Ishikawa (cell line): ENCODE results near the gene PPP2R2C.

Experiments
- CEBPB ChIP-seq: IDR thresholded peaks from 2 replicates; pipeline ENCODE4 v1.6.1; 2012
- CREB1 ChIP-seq: IDR thresholded peaks from 2 replicates; pipeline ENCODE4 v1.6.1; 2012; ENCODE audit warnings: low read depth
- EGR1 ChIP-seq: IDR thresholded peaks from 2 replicates; pipeline ENCODE4 v1.6.1; 2012
- EP300 ChIP-seq: IDR thresholded peaks from 2 replicates; pipeline ENCODE4 v1.6.1; 2012; ENCODE audit warnings: borderline replicate concordance
- FOXM1 ChIP-seq: IDR thresholded peaks from 2 replicates; pipeline ENCODE4 v1.6.1; 2012; ENCODE audit warnings: low read depth, borderline replicate concordance
- MAX ChIP-seq: IDR thresholded peaks from 2 replicates; pipeline ENCODE4 v1.6.1; 2012
- NFIC ChIP-seq: IDR thresholded peaks from 2 replicates; pipeline ENCODE4 v1.6.1; 2012
- RAD21 ChIP-seq: IDR thresholded peaks from 2 replicates; pipeline ENCODE4 v1.6.1; 2012; ENCODE audit warnings: low read depth
- TAF1 ChIP-seq: IDR thresholded peaks from 2 replicates; pipeline ENCODE4 v1.6.1; 2012; ENCODE audit warnings: low read depth, mild to moderate bottlenecking
- TCF12 ChIP-seq: IDR thresholded peaks from 2 replicates; pipeline ENCODE4 v1.6.1; 2012; ENCODE audit warnings: low read depth
- TEAD4 ChIP-seq: IDR thresholded peaks from 2 replicates; pipeline ENCODE4 v1.6.1; 2012
- YY1 ChIP-seq: IDR thresholded peaks from 2 replicates; pipeline ENCODE4 v1.6.1; 2012; ENCODE audit warnings: low read depth
- ZBTB7A ChIP-seq: IDR thresholded peaks from 2 replicates; pipeline ENCODE4 v1.6.1; 2012; ENCODE audit warnings: low read depth
- TF ChIP-seq, protein P1 (sequence below): IDR thresholded peaks from 2 replicates; pipeline ENCODE4 v1.6.1; 2012; ENCODE audit warnings: low read depth, mild to moderate bottlenecking
- TF ChIP-seq, protein P2 (sequence below): IDR thresholded peaks from 2 replicates; pipeline ENCODE4 v1.6.1; 2012

Gene PPP2R2C

DNA sequence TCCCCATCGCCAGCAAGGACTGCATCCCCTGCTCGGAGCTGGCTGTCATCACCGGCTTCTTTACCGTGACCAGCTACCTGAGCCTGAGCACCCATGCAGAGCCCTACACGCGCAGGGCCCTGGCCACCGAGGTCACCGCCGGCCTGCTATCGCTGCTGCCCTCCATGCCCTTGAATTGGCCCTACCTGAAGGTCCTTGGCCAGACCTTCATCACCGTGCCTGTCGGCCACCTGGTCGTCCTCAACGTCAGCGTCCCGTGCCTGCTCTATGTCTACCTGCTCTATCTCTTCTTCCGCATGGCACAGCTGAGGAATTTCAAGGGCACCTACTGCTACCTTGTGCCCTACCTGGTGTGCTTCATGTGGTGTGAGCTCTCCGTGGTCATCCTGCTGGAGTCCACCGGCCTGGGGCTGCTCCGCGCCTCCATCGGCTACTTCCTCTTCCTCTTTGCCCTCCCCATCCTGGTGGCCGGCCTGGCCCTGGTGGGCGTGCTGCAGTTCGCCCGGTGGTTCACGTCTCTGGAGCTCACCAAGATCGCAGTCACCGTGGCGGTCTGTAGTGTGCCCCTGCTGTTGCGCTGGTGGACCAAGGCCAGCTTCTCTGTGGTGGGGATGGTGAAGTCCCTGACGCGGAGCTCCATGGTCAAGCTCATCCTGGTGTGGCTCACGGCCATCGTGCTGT is 171.2 kb downstream of the PPP2R2C start:
- no peak for TF ChIP-seq MAX
- no peak for TF ChIP-seq TEAD4
- TF ChIP-seq TAF1: no peak
- no peak for TF ChIP-seq EGR1
- TF ChIP-seq, protein P1, sequence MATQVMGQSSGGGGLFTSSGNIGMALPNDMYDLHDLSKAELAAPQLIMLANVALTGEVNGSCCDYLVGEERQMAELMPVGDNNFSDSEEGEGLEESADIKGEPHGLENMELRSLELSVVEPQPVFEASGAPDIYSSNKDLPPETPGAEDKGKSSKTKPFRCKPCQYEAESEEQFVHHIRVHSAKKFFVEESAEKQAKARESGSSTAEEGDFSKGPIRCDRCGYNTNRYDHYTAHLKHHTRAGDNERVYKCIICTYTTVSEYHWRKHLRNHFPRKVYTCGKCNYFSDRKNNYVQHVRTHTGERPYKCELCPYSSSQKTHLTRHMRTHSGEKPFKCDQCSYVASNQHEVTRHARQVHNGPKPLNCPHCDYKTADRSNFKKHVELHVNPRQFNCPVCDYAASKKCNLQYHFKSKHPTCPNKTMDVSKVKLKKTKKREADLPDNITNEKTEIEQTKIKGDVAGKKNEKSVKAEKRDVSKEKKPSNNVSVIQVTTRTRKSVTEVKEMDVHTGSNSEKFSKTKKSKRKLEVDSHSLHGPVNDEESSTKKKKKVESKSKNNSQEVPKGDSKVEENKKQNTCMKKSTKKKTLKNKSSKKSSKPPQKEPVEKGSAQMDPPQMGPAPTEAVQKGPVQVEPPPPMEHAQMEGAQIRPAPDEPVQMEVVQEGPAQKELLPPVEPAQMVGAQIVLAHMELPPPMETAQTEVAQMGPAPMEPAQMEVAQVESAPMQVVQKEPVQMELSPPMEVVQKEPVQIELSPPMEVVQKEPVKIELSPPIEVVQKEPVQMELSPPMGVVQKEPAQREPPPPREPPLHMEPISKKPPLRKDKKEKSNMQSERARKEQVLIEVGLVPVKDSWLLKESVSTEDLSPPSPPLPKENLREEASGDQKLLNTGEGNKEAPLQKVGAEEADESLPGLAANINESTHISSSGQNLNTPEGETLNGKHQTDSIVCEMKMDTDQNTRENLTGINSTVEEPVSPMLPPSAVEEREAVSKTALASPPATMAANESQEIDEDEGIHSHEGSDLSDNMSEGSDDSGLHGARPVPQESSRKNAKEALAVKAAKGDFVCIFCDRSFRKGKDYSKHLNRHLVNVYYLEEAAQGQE: no peak
- TF ChIP-seq ZBTB7A: no peak
- no peak for TF ChIP-seq FOXM1
- TF ChIP-seq CREB1: no peak
- no peak for TF ChIP-seq YY1
- TF ChIP-seq RAD21: no peak
- no peak for TF ChIP-seq EP300

- TF ChIP-seq ZBTB7A: no peak
- no peak for TF ChIP-seq FOXM1
- no peak for TF ChIP-seq EGR1
- TF ChIP-seq YY1: no peak
- no peak for TF ChIP-seq TAF1
- no peak for TF ChIP-seq NFIC
- TF ChIP-seq, protein P1: no peak
- no peak for TF ChIP-seq MAX
- no peak for TF ChIP-seq TCF12
- TF ChIP-seq RAD21: no peak
- no peak for TF ChIP-seq CEBPB
- TF ChIP-seq EP300: no peak
- no peak for TF ChIP-seq TEAD4
- TF ChIP-seq, protein P2, sequence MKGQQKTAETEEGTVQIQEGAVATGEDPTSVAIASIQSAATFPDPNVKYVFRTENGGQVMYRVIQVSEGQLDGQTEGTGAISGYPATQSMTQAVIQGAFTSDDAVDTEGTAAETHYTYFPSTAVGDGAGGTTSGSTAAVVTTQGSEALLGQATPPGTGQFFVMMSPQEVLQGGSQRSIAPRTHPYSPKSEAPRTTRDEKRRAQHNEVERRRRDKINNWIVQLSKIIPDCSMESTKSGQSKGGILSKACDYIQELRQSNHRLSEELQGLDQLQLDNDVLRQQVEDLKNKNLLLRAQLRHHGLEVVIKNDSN: no peak
These were observed 172.1 kb downstream of the PPP2R2C start for GRCh38 chr4:6300359-6300758.

GRCh38 chr4:6299875-6300274 is 172.5 kb downstream of the PPP2R2C start:
- TF ChIP-seq CREB1 (no peak), MAX (no peak), EP300 (no peak), ZBTB7A (no peak), TAF1 (no peak), TEAD4 (no peak), FOXM1 (no peak), EGR1 (no peak)
- TF ChIP-seq, protein P1: no peak

- TF ChIP-seq FOXM1: no peak
- TF ChIP-seq EP300: no peak
- TF ChIP-seq, protein P1: no peak
- TF ChIP-seq NFIC: no peak
- no peak for TF ChIP-seq MAX
- no peak for TF ChIP-seq TCF12
- TF ChIP-seq ZBTB7A: no peak
- TF ChIP-seq TAF1: no peak
- TF ChIP-seq CREB1: no peak
- no peak for TF ChIP-seq TEAD4
These were observed 173.6 kb downstream of the PPP2R2C start for GRCh38 chr4:6298852-6299251.
